H9 (cell line): ENCODE measurements around the gene CCDC57. TPM values are rescaled to one million over a fixed set of nuclear protein-coding genes. Genes with fewer than 3 reads are reported as not detected.

Experiments
- DNase-seq: peaks from one replicate; pipeline ENCODE4 v3.0.0-alpha.2; 2017
- H2AFZ ChIP-seq: one replicate; pipeline ENCODE4 v1.6.1; 2013; ENCODE audit warnings: mild to moderate bottlenecking, low read length, control low read depth, moderate library complexity
- H2AK5ac ChIP-seq: 2 replicates; pipeline ENCODE4 v1.6.1; 2013; ENCODE audit warnings: low read length, control low read depth, mixed read lengths; ENCODE audit not compliant: insufficient read length
- H2BK120ac ChIP-seq: one replicate; pipeline ENCODE4 v1.6.1; 2013; ENCODE audit warnings: low read depth, mild to moderate bottlenecking, low read length, control low read depth, inconsistent platforms; ENCODE audit not compliant: poor library complexity, severe bottlenecking
- H2BK12ac ChIP-seq: 2 replicates; pipeline ENCODE4 v1.6.1; 2013; ENCODE audit warnings: low read length, control low read depth, mixed read lengths, low read depth; ENCODE audit not compliant: insufficient read length
- H2BK15ac ChIP-seq: 2 replicates; pipeline ENCODE4 v1.6.1; 2013; ENCODE audit warnings: low read depth, low read length, control low read depth
- H2BK20ac ChIP-seq: one replicate; pipeline ENCODE4 v1.6.1; 2013; ENCODE audit warnings: low read depth, mild to moderate bottlenecking, low read length, control low read depth, inconsistent platforms; ENCODE audit not compliant: poor library complexity, severe bottlenecking
- H2BK5ac ChIP-seq: 2 replicates; pipeline ENCODE4 v1.6.1; 2013; ENCODE audit warnings: low read length, control low read depth, mixed read lengths; ENCODE audit not compliant: insufficient read length
- H3K14ac ChIP-seq: 2 replicates; pipeline ENCODE4 v1.6.1; 2013; ENCODE audit warnings: low read length, control low read depth; ENCODE audit not compliant: insufficient read depth
- H3K18ac ChIP-seq: 2 replicates; pipeline ENCODE4 v1.6.1; 2013; ENCODE audit warnings: low read depth, mild to moderate bottlenecking, mixed read lengths, low read length, control low read depth; ENCODE audit not compliant: insufficient read length
- H3K23ac ChIP-seq: 2 replicates; pipeline ENCODE4 v1.6.1; 2013; ENCODE audit warnings: low read length, control low read depth, mixed read lengths, low read depth; ENCODE audit not compliant: insufficient read length
- H3K23me2 ChIP-seq: 2 replicates; pipeline ENCODE4 v1.6.1; 2013; ENCODE audit warnings: low read depth, mild to moderate bottlenecking, mixed read lengths, low read length, control low read depth; ENCODE audit not compliant: insufficient read length, poor library complexity, severe bottlenecking
- H3K27ac ChIP-seq: 2 replicates; pipeline ENCODE4 v1.5.1; 2013; ENCODE audit warnings: low read length, control low read depth, mixed read lengths, low read depth; ENCODE audit not compliant: insufficient read length
- H3K27me3 ChIP-seq: 2 replicates; pipeline ENCODE4 v1.6.1; 2013; ENCODE audit warnings: low read length, control low read depth, inconsistent platforms; ENCODE audit not compliant: insufficient read depth
- H3K4ac ChIP-seq: 2 replicates; pipeline ENCODE4 v1.6.1; 2013; ENCODE audit warnings: low read depth, mild to moderate bottlenecking, control low read depth, inconsistent platforms, low read length, moderate library complexity
- H3K4me1 ChIP-seq: 2 replicates; pipeline ENCODE4 v1.6.1; 2013; ENCODE audit warnings: low read length, control low read depth, inconsistent platforms; ENCODE audit not compliant: insufficient read depth
- H3K4me2 ChIP-seq: 2 replicates; pipeline ENCODE4 v1.6.1; 2013; ENCODE audit warnings: low read length, control low read depth, mixed read lengths; ENCODE audit not compliant: insufficient read length, insufficient read depth
- H3K56ac ChIP-seq: 2 replicates; pipeline ENCODE4 v1.6.1; 2013; ENCODE audit warnings: low read depth, mild to moderate bottlenecking, mixed read lengths, low read length, control low read depth; ENCODE audit not compliant: insufficient read length
- H3K79me1 ChIP-seq: 2 replicates; pipeline ENCODE4 v1.6.1; 2013; ENCODE audit warnings: low read depth, mild to moderate bottlenecking, moderate library complexity, low read length, control low read depth, inconsistent platforms; ENCODE audit not compliant: insufficient read depth, poor library complexity, severe bottlenecking
- H3K79me2 ChIP-seq: 2 replicates; pipeline ENCODE4 v1.6.1; 2013; ENCODE audit warnings: low read length, control low read depth, inconsistent platforms; ENCODE audit not compliant: insufficient read depth
- H3K9ac ChIP-seq: 2 replicates; pipeline ENCODE4 v1.6.1; 2013; ENCODE audit warnings: low read length, control low read depth, mixed read lengths; ENCODE audit not compliant: insufficient read length; ENCODE audit errors: extremely low read depth
- H3K9me3 ChIP-seq: one replicate; pipeline ENCODE4 v1.6.1; 2013; ENCODE audit warnings: low read depth, low read length, inconsistent platforms; ENCODE audit not compliant: control insufficient read depth
- H3T11ph ChIP-seq: one replicate; pipeline ENCODE4 v1.6.1; 2013; ENCODE audit warnings: mild to moderate bottlenecking, low read length, control low read depth, inconsistent platforms
- H4K20me1 ChIP-seq: one replicate; pipeline ENCODE4 v1.6.1; 2013; ENCODE audit not compliant: control insufficient read depth, insufficient read length, insufficient read depth
- H4K5ac ChIP-seq: 2 replicates; pipeline ENCODE4 v1.6.1; 2013; ENCODE audit warnings: low read depth, mild to moderate bottlenecking, mixed read lengths, low read length, control low read depth; ENCODE audit not compliant: insufficient read length
- H4K8ac ChIP-seq: replicated peaks from 2 replicates; pipeline ENCODE4 v1.6.1; 2013; ENCODE audit warnings: low read length, control low read depth, mixed read lengths, low read depth; ENCODE audit not compliant: insufficient read length
- H4K91ac ChIP-seq: 2 replicates; pipeline ENCODE4 v1.6.1; 2013; ENCODE audit warnings: low read depth, mild to moderate bottlenecking, moderate library complexity, mixed read lengths, low read length, control low read depth; ENCODE audit not compliant: insufficient read length
- H3K27ac Mint-ChIP-seq, 3 experiments: 2 replicates in 2 of 3; 3 replicates in 1 of 3; pipeline ENCODE4 v1.8.0; 2020 to 2021; ENCODE audit warnings: mixed read lengths in 3 of 3, mild to moderate bottlenecking in 1 of 3, moderate library complexity in 1 of 3
- H3K27me3 Mint-ChIP-seq: 2 replicates; pipeline ENCODE4 v1.8.0; 2021; ENCODE audit warnings: low read depth, mild to moderate bottlenecking, moderate library complexity, mixed read lengths
- H3K36me3 Mint-ChIP-seq, 3 experiments: 2 replicates in 2 of 3; 3 replicates in 1 of 3; pipeline ENCODE4 v1.8.0; 2020 to 2021; ENCODE audit warnings: low read depth in 3 of 3, mixed read lengths in 3 of 3; ENCODE audit not compliant: insufficient read depth in 1 of 3
- H3K4me1 Mint-ChIP-seq, 2 experiments: 2 replicates each; pipeline ENCODE4 v1.8.0; 2020; ENCODE audit warnings: mixed read lengths in 2 of 2
- H3K4me3 Mint-ChIP-seq, 2 experiments: 2 replicates in 1 of 2; 3 replicates in 1 of 2; pipeline ENCODE4 v1.8.0; 2020 to 2021; ENCODE audit warnings: mild to moderate bottlenecking in 2 of 2, mixed read lengths in 2 of 2, moderate library complexity in 1 of 2
- H3K9me3 Mint-ChIP-seq, 2 experiments: 2 replicates in 1 of 2; 3 replicates in 1 of 2; pipeline ENCODE4 v1.8.0; 2020; ENCODE audit warnings: mild to moderate bottlenecking in 2 of 2, mixed read lengths in 2 of 2, moderate library complexity in 1 of 2
- WGBS: extraction: QIAGEN DNeasy Blood & Tissue Kit; methylation state at CpG from one replicate; pipeline ENCODE4 v1.1.7; 2013; ENCODE audit warnings: missing lambda C conversion rate, low lambda C conversion rate, mixed read lengths; ENCODE audit not compliant: insufficient read length; ENCODE audit errors: extremely low coverage; 5-methylcytosine and 5-hydroxymethylcytosine counted together
- total RNA-seq: library from RNA; stranded (reverse); gene quantifications from 2 replicates; pipeline ENCODE4 v1.2.1, GENCODE V29; 2021
- TF ChIP-seq, protein P1 (sequence below): fragments of 200-600 bp; sonication (generic); conservative IDR thresholded peaks from 3 replicates; pipeline ENCODE4 v1.8.0; 2021; ENCODE audit warnings: antibody characterized with exemption, mild to moderate bottlenecking

The CCDC57 gene
- total RNA-seq, 1 experiment from 2014 or later = 11.0 TPM

DNA sequence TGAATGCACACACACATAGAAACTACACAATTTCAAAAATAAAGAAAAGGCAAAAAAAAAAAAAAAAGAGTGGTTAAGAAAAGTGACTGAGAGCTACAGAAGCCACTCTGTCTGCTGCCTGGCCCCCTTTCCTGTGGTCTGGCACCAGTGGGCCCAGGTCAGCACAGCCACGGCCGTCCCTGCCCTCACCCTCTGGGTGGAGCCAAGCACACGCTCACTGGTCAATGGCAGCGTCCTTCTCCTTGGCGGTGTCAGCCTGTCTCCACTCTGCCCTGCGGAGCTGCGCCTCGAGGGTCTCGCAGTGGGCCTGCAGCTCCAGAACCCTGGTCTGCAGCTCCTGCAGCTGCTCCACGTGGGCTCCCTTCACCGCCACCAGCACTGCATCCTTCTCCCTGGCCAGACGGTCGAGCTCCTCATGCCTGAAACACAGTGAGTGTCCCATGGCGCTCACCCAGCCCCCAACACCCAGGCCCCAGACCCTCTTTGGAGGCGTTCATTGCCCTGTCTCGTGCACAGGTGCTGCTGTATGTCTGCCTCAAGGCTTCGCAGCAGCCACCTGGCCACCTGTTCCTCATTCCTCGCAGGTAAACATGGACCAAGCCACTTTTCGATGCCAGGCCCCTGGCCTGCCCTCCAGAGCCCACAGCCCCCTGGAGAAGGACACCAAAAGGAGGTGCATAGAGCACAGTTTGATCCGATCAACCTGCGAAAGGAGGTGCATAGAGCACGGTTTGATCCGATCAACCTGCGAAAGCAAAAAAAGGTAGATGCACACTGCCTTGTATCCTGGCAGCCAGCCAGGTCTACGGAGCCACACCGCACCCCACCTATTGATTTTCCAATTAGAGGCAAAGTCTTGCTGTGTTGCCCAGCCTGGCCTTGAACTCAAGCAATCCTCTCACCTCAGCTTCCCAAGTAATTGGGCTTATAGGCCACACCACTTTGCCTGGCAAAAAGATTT lies 24.4 kb downstream of the CCDC57 start:
- Mint-ChIP-seq H3K4me1 (no peaks in the 10 kb centered on the region), H3K4me3 (no peak overlapping the region), H3K27me3 (peaks cover 32% of the 10 kb centered on the region), H3K27ac (no peak overlapping the region), H3K36me3 (peaks cover 3 to 9% (median 8%) of the 10 kb centered on the region in 3 experiments; a peak in 5 of 7 replicates), H3K9me3 (no peaks in the 10 kb centered on the region)
- Histone ChIP-seq H3K56ac (no peak overlapping the region), H3K4me1 (no peaks in the 10 kb centered on the region), H2BK20ac (no peak overlapping the region), H3K79me2 (no peaks in the 10 kb centered on the region), H2AK5ac (no peak overlapping the region), H4K20me1 (no peaks in the 10 kb centered on the region), H4K91ac (no peak overlapping the region), H3K18ac (no peak overlapping the region), H3K27ac (no peak overlapping the region), H3K23ac (no peak overlapping the region), H2BK12ac (no peak overlapping the region), H3K23me2 (no peaks in the 10 kb centered on the region), H3K9ac (no peak overlapping the region), H2AFZ (no peak overlapping the region), H2BK120ac (no peak overlapping the region), H2BK5ac (no peak overlapping the region), H3K4me2 (no peak overlapping the region), H3K14ac (no peak overlapping the region), H3K79me1 (no peaks in the 10 kb centered on the region), H3K27me3 (no peaks in the 10 kb centered on the region), H3T11ph (no peak overlapping the region), H3K9me3 (no peaks in the 10 kb centered on the region), H3K4ac (no peak overlapping the region), H4K8ac (no peak overlapping the region), H2BK15ac (no peak overlapping the region), H4K5ac (no peak overlapping the region)
- TF ChIP-seq, protein P1, sequence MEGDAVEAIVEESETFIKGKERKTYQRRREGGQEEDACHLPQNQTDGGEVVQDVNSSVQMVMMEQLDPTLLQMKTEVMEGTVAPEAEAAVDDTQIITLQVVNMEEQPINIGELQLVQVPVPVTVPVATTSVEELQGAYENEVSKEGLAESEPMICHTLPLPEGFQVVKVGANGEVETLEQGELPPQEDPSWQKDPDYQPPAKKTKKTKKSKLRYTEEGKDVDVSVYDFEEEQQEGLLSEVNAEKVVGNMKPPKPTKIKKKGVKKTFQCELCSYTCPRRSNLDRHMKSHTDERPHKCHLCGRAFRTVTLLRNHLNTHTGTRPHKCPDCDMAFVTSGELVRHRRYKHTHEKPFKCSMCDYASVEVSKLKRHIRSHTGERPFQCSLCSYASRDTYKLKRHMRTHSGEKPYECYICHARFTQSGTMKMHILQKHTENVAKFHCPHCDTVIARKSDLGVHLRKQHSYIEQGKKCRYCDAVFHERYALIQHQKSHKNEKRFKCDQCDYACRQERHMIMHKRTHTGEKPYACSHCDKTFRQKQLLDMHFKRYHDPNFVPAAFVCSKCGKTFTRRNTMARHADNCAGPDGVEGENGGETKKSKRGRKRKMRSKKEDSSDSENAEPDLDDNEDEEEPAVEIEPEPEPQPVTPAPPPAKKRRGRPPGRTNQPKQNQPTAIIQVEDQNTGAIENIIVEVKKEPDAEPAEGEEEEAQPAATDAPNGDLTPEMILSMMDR = no peak
- no CpG with 5 or more reads among the region's 26 CpGs for WGBS
- no peak for DNase-seq
